GM20000 (cell line): ENCODE results near the gene ALDH3A2.

Experiments used
- DNase-seq: peaks from one replicate; pipeline ENCODE4 v3.0.0; 2012; ENCODE audit warnings: low spot score
- TF ChIP-seq, protein P1 (sequence below): IDR thresholded peaks from 2 replicates; pipeline ENCODE4 v1.5.1; 2012; ENCODE audit warnings: mild to moderate bottlenecking, control low read depth; ENCODE audit errors: extremely low read depth, missing control alignments

Gene ALDH3A2

GRCh38 chr17:19718613-19719354, 70.2 kb downstream of the ALDH3A2 start:
- TF ChIP-seq, protein P1, sequence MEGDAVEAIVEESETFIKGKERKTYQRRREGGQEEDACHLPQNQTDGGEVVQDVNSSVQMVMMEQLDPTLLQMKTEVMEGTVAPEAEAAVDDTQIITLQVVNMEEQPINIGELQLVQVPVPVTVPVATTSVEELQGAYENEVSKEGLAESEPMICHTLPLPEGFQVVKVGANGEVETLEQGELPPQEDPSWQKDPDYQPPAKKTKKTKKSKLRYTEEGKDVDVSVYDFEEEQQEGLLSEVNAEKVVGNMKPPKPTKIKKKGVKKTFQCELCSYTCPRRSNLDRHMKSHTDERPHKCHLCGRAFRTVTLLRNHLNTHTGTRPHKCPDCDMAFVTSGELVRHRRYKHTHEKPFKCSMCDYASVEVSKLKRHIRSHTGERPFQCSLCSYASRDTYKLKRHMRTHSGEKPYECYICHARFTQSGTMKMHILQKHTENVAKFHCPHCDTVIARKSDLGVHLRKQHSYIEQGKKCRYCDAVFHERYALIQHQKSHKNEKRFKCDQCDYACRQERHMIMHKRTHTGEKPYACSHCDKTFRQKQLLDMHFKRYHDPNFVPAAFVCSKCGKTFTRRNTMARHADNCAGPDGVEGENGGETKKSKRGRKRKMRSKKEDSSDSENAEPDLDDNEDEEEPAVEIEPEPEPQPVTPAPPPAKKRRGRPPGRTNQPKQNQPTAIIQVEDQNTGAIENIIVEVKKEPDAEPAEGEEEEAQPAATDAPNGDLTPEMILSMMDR, result no peak
- DNase-seq, result no peak

GRCh38 chr17:19719355-19720209, 71.0 kb downstream of the ALDH3A2 start:
- no peak for DNase-seq
- TF ChIP-seq, protein P1, result no peak

DNA sequence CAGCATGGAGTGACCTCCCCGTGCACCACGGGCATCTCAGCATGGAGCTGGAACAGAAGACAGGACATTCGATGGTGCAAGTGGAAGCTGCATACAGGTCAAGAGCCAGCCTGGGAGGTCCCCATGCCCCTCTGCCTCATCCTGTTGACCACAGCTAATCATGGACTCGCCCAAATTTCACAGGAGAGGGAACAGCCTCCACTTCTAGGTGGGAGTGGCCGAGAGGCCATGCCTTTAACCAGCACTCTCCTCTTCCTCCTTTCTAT, 71.6 kb downstream of the ALDH3A2 start:
- DNase-seq, result no peak

GRCh38 chr17:19720631-19721426, 72.3 kb downstream of the ALDH3A2 start:
- TF ChIP-seq, protein P1, result no peak
- DNase-seq, result no peak

More for the DNA sequence above, 71.6 kb downstream of the ALDH3A2 start:
- TF ChIP-seq, protein P1, result no peak

- TF ChIP-seq, protein P1, result no peak
- no peak for DNase-seq
Observed at GRCh38 chr17:19723964-19724363, 75.4 kb downstream of the ALDH3A2 start.

DNA sequence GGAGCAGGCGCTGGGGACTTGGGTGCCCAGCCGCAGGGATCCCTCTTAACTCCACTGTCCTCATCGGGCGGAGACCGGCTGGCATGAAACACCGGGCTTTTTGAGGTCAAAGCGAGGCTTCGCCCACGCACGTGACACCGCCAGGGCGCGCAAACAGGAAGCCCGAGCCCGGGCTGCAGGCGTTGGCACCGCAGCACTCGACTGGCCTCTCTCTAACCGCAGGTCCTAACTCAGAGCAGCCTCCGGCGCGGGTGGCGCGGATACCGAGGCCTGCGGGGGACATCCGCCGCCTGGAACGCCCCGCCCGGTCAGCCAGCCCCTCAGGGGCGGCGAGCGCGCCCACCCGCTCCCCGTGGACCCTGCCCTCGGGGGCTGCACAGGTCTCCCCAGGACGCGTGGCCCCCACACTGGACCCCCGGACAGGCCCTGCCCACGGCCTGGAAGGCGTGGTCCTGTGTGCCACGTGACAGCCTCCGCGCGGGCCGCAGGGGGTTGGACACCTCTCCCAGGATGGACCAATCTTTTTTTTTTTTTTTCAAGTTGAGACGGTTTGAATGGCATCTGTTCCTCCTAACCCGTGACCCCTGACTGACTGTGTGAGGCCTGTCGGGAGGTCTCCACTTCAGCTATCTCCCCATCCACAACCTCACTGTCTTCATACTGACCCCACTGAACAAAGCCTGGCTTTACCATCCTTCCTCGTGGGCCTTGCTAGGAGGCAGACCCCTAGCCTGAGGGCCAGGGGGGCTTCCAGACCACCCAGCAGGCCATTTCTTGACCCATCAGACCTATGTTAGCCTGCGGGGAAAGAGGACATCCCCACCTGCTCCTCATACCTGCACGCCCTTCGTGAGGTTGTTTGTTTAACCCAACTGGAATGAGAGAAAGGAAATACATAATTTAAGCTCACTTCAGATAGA, 76.2 kb downstream of the ALDH3A2 start:
- TF ChIP-seq, protein P1, result no peak
- DNase-seq, result no peak
